Loucy (cell line): ENCODE measurements around the gene NHS.

Source experiments
- EZH2phosphoT487 ChIP-seq: fragments of 200-600 bp; IDR thresholded peaks from 2 replicates; pipeline ENCODE4 v1.6.1; 2018; ENCODE audit warnings: antibody characterized with exemption, mild to moderate bottlenecking, moderate library complexity, borderline replicate concordance
- TF ChIP-seq, protein P1 (sequence below): fragments of 200-600 bp; sonication (generic); conservative IDR thresholded peaks from 2 replicates; pipeline ENCODE4 v1.5.1; 2014; ENCODE audit warnings: mild to moderate bottlenecking, antibody characterized with exemption, low read length

DNA sequence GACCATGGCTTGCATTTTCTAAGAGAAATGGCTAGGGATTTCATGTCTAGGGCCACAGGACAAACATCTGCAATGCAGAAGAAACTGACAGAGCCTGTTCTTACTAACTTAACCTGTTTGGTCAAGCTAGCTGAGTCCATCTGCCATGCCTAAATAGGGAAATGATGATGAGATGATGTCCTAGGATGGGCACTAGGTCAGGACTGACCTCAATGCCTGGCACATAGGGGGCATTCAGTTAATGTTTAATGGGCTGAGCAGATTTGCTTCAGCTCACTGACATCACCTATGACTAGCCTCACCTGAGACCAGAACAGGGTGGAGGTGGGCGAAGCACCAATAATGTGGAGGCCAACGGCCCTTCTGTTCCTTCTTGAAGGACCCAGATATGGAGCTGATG, 188.1 kb downstream of the NHS start:
- TF ChIP-seq, protein P1, sequence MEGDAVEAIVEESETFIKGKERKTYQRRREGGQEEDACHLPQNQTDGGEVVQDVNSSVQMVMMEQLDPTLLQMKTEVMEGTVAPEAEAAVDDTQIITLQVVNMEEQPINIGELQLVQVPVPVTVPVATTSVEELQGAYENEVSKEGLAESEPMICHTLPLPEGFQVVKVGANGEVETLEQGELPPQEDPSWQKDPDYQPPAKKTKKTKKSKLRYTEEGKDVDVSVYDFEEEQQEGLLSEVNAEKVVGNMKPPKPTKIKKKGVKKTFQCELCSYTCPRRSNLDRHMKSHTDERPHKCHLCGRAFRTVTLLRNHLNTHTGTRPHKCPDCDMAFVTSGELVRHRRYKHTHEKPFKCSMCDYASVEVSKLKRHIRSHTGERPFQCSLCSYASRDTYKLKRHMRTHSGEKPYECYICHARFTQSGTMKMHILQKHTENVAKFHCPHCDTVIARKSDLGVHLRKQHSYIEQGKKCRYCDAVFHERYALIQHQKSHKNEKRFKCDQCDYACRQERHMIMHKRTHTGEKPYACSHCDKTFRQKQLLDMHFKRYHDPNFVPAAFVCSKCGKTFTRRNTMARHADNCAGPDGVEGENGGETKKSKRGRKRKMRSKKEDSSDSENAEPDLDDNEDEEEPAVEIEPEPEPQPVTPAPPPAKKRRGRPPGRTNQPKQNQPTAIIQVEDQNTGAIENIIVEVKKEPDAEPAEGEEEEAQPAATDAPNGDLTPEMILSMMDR: no peak
- no peak for TF ChIP-seq EZH2phosphoT487
